Measurements from ENCODE around the gene DPY19L1.
"Not testable (repeated sequence)": the region's sequence is repeated elsewhere in the genome, so short reads cannot be mapped to it uniquely, and the experiment has no call there.

DPY19L1 gene

DNA sequence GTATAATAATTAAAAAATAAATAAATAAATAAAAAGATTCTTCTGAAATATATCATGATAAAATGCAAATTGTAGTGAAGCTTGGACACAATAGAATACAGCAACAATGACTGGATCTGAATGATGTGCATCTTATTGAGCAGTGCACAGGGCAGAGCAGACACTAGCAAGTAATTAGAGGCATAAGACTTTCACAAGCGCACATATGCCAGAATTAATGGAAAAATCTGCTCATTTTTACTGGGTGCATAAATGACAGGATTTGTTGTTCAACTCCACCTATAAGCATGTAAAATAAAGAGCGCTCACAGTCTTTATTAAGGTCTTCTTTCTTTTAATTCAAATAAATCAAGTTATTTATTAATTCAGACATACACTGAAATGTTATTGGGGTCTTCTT is 125.0 kb downstream of the DPY19L1 start:
- DNase-seq = no peak

DNA sequence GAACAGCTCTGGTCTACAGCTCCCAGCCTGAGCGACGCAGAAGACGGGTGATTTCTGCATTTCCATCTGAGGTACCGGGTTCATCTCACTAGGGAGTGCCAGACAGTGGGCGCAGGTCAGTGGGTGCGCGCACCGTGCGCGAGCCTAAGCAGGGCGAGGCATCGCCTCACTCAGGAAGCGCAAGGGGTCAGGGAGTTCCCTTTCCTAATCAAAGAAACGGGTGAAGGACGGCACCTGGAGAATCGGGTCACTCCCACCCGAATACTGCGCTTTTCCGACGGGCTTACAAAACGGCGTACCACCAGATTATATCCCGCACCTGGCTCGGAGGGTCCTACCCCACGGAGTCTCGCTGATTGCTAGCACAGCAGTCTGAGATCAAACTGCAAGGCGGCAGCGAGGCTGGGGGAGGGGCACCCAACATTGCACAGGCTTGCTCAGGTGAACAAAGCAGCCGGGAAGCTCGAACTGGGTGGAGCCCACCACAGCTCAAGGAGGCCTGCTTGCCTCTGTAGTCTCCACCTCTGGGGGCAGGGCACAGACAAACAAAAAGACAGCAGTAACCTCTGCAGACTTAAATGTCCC is 130.9 kb downstream of the DPY19L1 start:
- DNase-seq = not testable (repeated sequence)

DNA sequence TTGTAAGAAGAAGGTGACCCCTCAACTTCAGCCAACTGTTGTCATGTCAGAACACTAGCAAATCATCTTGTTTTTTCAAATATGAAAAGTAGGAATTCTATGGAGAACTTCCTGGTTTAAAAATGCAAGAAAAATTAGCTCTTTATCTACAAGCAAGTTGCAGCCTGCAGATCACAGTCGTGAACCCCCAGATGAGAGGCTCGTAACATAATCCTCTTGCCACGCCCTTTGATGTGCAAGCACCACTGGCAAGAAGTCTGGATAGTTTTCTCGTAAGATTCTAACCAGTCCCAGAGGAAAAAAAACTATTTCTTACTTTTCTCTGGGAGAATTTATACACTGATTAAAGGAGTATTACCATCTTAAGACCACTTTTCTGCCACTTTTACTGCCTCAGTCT is 132.3 kb downstream of the DPY19L1 start:
- no peak for DNase-seq

DNA sequence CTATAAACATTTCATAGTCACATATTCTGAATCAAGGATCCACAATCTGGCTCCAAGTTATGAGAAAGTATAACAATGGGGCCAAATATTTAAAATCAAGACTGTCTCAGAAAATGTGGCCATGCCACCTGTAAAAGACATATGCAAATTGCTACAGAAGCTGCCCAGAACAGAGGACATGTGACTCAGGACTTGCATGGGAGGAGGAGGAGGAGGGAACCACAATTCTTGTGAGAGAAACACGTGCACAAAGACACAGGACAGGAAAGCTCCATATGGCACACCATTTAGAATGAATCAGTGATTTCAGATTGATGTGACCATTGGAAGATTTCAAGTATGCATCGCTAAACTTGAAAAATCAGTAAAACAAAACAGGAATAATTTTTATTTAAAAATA is 133.4 kb downstream of the DPY19L1 start:
- DNase-seq = not testable (repeated sequence)

DNA sequence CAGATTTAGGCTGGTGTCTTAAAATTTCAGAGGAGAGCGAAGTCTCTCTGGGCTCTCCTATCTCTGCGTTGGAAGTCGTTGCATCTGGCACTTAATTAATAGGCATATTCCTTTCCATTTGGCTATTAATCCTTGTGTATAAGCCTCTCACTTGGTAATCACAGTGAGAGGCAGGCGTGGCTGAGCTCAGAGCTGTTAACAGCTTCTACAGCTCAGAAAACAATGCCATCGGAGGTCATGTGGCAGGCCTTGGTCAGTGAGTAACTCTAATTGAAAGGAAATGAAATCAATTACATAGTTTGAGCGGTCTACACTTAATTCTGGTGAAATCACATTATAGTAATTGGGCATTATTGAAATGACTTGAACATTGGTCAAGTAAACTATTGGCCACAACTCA is 135.1 kb downstream of the DPY19L1 start:
- DNase-seq = no peak

DNA sequence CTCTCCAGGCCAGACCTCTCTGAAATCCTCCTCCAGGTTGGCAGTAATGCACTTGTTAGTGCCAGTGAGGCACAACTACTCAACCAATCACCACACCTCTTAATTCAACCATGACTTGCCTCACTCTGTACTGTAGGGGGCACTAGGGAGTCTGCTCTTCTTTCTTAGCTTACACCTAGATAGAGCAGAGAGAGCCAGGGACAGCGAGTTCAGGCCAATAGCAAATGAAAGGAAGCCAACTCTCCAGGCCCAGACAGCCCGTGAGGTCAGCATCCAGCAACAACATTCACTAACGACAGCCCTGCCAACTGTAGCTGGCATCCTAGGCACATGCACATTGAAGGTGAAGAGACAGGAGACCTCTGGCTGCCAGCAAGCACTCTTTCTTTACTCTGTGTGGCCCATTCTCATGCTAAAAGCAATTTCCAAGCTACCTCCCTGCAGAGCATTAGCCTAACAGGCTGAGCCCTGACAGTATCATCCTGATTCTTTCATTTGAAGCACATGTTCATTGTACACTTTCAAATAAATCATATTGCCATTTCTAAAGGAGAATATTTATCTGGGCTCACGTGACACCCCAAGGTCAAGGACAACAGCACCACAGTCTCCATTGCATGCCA is 136.3 kb downstream of the DPY19L1 start:
- DNase-seq = no peak

DNA sequence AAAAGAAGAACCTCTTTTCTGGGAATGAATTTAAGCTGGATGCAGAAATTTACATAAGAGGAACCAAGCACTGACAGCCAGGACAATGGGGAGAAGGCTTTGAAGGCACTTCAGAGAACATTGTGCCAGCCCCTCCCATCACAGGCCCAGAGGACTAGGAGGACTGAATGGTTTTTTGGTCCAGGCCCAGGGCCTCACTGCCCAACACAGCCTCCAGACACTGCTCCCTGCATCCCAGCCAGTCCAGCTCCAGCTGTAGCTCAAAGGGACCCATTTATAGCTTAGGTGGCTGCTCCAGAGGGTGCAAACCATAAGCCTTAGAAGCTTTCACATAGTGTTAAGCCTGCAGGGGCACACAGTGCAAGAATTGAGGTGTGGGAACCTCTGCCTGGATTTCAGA is 142.1 kb downstream of the DPY19L1 start:
- DNase-seq = no peak

DNA sequence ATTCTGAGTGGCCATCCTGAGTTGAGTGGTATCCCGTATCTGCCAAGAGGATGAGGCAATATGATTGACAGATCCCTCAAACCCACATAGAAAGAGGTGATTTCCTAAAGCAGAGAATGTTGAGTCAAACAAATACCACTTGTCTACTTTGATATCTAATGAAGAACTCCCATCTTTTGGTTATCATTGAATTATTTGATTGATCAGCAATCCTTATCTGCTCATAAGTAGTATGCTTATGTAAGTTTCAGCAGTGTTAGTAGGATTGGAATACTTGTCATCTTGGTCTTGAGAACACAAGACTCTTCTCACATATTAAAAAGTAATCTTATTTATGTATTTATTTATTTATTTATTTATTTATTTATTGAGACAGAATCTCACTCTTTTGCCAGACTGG is 147.3 kb downstream of the DPY19L1 start:
- DNase-seq = no peak

DNA sequence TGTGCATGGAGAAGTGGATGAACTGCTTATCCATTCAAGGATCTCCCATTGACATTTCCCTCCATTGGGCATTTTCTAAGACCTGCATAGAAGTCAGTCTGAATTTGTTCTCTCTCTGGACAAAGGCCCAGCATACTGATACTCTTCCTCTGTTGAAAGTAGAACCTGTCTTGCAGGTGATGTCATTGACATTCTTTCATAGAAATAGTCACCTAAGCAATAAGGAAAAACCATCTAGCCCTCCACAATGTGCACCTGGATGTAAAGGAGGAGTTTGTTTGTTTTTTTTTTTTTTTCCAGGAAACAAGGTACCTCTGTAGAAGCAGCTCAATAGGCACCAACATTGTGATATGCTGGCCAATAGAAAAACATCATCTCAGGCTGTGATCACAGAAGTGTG is 150.4 kb downstream of the DPY19L1 start:
- no peak for DNase-seq

DNA sequence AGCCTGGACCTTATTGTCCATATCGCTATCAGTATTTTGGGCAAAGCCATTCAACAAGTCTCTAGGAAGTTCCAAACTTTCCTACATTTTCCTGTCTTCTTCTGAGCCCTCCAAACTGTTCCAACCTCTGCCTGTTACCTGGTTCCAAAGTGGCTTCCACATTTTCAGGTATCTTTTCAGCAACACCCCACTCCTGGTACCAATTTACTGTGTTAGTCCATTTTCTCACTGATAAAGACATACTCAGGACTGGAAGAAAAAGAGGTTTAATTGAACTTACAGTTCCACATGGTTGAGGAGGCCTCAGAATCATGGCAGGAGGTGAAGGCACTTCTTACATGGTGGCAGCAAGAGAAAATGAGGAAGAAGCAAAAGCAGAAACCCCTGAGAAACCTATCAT is 153.4 kb downstream of the DPY19L1 start:
- not testable (repeated sequence) for DNase-seq

DNA sequence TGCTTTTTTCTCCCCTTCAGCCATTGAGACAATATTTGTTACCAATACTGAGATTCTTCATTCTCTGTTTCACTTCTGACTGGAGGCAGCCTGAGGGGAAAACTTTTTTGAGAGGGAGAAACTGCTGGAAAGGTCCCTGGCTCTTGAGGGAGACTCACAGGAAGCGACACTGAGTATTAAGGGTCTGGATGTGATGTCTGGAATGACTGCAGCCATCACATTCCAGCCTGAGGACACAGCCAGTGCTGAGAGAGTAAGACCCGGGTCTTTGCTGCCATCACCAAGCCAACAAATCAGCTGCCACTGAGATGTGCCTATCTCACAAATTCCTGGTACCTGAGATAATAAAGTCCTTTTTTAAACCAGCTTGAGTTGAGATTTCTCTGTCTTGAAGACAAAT is 157.4 kb downstream of the DPY19L1 start:
- DNase-seq = no peak

DNA sequence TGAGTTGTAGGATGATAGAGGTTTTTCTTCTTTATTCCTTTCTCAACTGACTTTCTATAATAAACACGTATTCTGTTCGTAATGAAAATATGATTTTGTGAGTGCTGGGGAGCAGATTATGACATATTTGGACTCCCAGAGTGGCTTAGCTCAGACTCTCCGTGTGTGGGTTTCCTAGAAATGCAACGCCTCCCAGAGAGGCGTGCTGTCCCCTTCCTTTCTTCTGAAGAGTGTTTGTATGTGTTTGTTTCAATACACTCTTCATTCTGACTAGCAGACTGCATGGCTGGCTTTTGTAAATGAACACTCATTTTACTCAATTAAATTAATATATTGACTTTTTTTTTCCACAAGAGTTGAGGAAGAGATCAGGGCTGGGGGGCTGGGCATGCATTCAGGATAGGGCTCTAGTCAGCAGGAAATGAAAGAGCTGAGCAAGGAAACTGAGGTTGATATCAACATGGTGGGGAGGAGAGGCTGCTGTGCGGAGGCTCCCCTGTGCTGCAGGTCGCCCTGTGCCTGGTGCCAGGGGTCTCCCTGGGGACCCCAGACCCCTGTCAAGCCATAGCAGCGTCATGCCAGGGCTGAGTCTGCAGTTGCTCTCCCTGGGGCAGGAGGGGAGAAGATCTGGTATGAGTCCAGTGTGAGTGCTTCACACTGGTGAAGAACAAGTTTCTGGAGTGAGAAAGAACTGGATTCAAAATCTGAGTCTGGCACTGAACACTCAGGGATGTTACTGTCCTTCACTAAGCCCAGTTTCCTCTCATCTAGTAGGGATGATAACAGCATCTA is 158.1 kb downstream of the DPY19L1 start:
- not testable (repeated sequence) for DNase-seq
